ENCODE data around the gene MSI2. TPM values are rescaled to one million over a fixed set of nuclear protein-coding genes. Genes with fewer than 3 reads are reported as not detected.

Gene MSI2
- total and polyA plus RNA-seq, 12 donors, result 32.6 to 411 (median 148) TPM

DNA sequence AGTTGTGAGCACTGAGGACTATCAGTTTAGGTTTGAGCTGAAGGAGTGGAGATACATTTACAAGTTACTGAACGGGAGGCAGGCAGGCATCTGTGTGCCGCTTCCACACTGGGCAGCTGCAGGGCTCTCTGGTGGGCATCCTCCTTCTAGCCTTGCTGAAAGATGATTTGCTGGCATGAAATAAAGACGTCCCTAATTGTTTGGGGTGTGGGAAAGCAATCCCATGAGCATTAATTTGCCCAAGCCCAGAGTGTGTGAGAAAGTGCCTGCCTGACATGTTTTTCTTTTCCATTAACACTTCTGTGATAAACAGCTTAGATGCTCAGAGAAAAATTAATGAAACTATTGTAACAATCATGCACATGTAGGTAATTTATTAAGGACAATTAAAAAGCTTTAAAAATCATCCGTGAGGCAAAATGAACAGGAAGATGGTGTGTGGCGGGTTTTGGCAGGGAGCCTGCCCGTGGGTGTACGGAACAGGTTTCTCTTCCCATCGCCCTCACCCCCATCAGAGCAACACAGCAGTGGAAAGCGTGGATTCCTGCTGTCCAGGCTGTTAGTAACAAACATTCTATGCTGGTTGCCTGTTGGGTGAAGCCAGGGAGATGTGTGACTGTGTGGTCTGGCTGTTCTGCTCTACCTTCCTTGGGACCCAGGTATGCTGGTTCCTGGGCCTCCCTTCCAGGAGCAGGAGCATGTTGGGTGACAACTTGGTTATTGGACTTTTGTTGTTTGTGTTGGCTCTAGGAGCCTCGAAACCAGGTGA lies 191.9 kb downstream of the MSI2 start:
- Histone ChIP-seq H3K9me3 (replicated peaks in 1 of 3) (no peaks in the 10 kb centered on the region), H3K27ac (peak overlapping the region in 2 of 5 donors; percentile 4 to 37), H3K4me3 (no peak overlapping the region), H3K36me3 (replicated peaks in 1 of 2) (no peaks in the 10 kb centered on the region), H3K4me1 (replicated peaks in 1 of 2) (peaks cover 25 to 53% of the 10 kb centered on the region in 2 donors), H3K27me3 (no peaks in the 10 kb centered on the region)
- intact Hi-C loops (cut with DNase I), result no loop called here
- 69 to 79% (median 74%) methylated on average over 10 of the region's 10 CpGs for WGBS, 4 donors
- DNase-seq, result no peak
- TF ChIP-seq, protein P1, sequence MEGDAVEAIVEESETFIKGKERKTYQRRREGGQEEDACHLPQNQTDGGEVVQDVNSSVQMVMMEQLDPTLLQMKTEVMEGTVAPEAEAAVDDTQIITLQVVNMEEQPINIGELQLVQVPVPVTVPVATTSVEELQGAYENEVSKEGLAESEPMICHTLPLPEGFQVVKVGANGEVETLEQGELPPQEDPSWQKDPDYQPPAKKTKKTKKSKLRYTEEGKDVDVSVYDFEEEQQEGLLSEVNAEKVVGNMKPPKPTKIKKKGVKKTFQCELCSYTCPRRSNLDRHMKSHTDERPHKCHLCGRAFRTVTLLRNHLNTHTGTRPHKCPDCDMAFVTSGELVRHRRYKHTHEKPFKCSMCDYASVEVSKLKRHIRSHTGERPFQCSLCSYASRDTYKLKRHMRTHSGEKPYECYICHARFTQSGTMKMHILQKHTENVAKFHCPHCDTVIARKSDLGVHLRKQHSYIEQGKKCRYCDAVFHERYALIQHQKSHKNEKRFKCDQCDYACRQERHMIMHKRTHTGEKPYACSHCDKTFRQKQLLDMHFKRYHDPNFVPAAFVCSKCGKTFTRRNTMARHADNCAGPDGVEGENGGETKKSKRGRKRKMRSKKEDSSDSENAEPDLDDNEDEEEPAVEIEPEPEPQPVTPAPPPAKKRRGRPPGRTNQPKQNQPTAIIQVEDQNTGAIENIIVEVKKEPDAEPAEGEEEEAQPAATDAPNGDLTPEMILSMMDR (IDR thresholded peaks at IDR 0.05), result no peak
- TF ChIP-seq POLR2A (IDR thresholded peaks at IDR 0.05), result no peak

DNA sequence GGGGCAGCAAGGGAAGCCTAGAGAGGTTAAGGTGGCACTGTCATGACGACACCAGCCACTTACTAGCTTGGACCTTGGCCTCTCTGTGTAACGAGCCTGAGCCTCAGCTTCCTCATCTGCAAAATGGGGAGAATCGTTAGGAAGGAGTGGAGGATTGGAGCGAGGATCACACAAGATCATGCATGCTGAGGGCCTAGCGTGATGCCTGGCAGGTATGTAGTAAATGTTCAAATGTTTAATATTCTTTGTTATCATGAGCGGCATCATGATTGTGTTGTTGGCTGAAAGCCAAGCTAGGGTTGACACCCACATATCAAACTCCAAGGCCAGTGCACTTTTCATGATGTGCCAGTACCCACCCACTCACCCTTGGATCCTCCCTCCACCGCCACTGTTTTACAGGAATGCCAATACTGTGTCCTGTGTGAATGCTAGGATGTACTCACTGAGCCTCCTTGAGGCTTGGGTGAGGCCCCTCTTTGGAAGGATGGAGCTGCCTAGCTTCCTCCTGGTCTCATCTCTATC lies 192.5 kb downstream of the MSI2 start:
- peak in 3 of 7 donors; percentile 53 to 69 (median 66) for DNase-seq
- TF ChIP-seq, protein P1 (IDR thresholded peaks at IDR 0.05), result no peak
- TF ChIP-seq POLR2A (IDR thresholded peaks at IDR 0.05), result no peak
- no peaks in the 10 kb centered on the region for H3K9me3 ChIP-seq (replicated peaks in 1 of 3)
- H3K27me3 ChIP-seq, result no peaks in the 10 kb centered on the region
- 64 to 74% (median 71%) methylated on average over 6 to 7 of the region's 7 CpGs for WGBS, 4 donors
- no peak overlapping the region for H3K4me3 ChIP-seq
- peak overlapping the region in 2 of 5 donors; percentile 4 to 37 for H3K27ac ChIP-seq
- intact Hi-C loops (cut with DNase I), result no loop called here
- no peaks in the 10 kb centered on the region for H3K36me3 ChIP-seq (replicated peaks in 1 of 2)
- peaks cover 18 to 47% of the 10 kb centered on the region in 2 donors for H3K4me1 ChIP-seq (replicated peaks in 1 of 2)

DNA sequence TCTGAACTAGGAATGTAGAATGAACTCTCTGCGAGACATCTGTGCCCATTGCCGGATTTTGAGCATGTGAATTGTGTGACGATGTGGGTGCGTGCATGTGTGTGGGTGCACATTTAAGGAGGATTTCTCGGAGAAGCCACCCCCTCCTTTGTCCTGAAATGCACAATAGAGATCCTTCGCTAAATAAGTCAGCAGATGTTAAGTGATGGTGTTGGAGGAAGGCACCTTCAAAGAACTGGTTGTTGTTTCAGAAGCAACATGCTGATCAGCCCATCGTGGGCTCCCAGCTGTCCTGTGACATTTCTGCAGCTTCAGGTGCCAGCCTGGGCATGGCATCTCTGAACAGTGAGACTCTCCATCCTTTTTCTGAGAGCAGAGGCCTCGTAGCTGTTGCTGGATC lies 194.9 kb downstream of the MSI2 start:
- DNase-seq, result no peak
- intact Hi-C loops (cut with DNase I), result no loop called here
- no peaks in the 10 kb centered on the region for H3K36me3 ChIP-seq (replicated peaks in 1 of 2)
- peaks cover 5 to 36% of the 10 kb centered on the region in 2 donors for H3K4me1 ChIP-seq (replicated peaks in 1 of 2)
- 88 to 93% (median 91%) methylated on average over 8 of the region's 8 CpGs for WGBS, 4 donors
- no peaks in the 10 kb centered on the region for H3K9me3 ChIP-seq (replicated peaks in 1 of 3)
- no peak overlapping the region for H3K4me3 ChIP-seq
- no peak for TF ChIP-seq POLR2A (IDR thresholded peaks at IDR 0.05)
- TF ChIP-seq, protein P1 (IDR thresholded peaks at IDR 0.05), result no peak
- peak overlapping the region in 1 of 5 donors; percentile 3 for H3K27ac ChIP-seq
- H3K27me3 ChIP-seq, result no peaks in the 10 kb centered on the region

DNA sequence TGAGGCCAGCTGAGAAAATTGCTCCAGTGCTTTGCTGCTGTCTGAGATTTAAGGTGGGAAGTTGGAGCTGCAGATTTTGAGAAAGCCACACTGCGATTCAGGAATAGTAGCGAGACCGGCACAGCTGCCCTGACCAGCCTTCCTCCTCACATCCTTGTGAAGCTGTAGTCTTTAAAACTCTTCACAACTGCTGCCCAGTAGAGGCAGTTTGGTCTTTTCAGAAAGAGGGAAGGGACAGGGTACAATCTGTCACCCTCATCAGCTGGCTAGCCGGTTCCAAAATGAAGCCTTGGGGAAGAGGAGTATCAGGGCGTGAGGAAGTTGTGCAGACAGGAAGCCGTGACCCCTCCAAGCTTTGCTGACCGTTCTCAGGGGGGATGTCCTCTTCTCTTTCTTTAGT lies 195.3 kb downstream of the MSI2 start:
- H3K36me3 ChIP-seq (replicated peaks in 1 of 2), result no peaks in the 10 kb centered on the region
- H3K27ac ChIP-seq, result peak overlapping the region in 1 of 5 donors; percentile 3
- no peak overlapping the region for H3K4me3 ChIP-seq
- intact Hi-C loops (cut with DNase I), result no loop called here
- no peaks in the 10 kb centered on the region for H3K9me3 ChIP-seq (replicated peaks in 1 of 3)
- DNase-seq, result peak in 1 of 7 donors; percentile 10
- H3K4me1 ChIP-seq (replicated peaks in 1 of 2), result peaks cover 10 to 38% of the 10 kb centered on the region in 2 donors
- WGBS, 4 donors, result 67 to 82% (median 76%) methylated on average over 7 of the region's 7 CpGs
- TF ChIP-seq, protein P1 (IDR thresholded peaks at IDR 0.05), result no peak
- no peaks in the 10 kb centered on the region for H3K27me3 ChIP-seq

All from adrenal gland (tissue), 12 donors.